Osteocyte (in vitro differentiated cells): ENCODE measurements around the gene SLC35F3. TPM values are rescaled to one million over a fixed set of nuclear protein-coding genes. Genes with fewer than 3 reads are reported as not detected.

Experiments used
- DNase-seq: peaks from one replicate; pipeline ENCODE4 v3.0.0; 2021; ENCODE audit warnings: mixed read lengths; ENCODE audit not compliant: unreplicated experiment; ENCODE audit errors: extremely low spot score
- H3K27ac Mint-ChIP-seq: one replicate; pipeline ENCODE4 v1.8.0; 2021; ENCODE audit warnings: mild to moderate bottlenecking, mixed read lengths; ENCODE audit not compliant: unreplicated experiment
- H3K27me3 Mint-ChIP-seq: one replicate; pipeline ENCODE4 v1.8.0; 2021; ENCODE audit warnings: mixed read lengths; ENCODE audit not compliant: unreplicated experiment
- H3K36me3 Mint-ChIP-seq: one replicate; pipeline ENCODE4 v1.8.0; 2021; ENCODE audit warnings: mixed read lengths; ENCODE audit not compliant: unreplicated experiment
- H3K4me1 Mint-ChIP-seq: one replicate; pipeline ENCODE4 v1.8.0; 2021; ENCODE audit warnings: mixed read lengths; ENCODE audit not compliant: unreplicated experiment
- H3K4me3 Mint-ChIP-seq: one replicate; pipeline ENCODE4 v1.8.0; 2021; ENCODE audit warnings: mild to moderate bottlenecking, moderate library complexity, mixed read lengths; ENCODE audit not compliant: unreplicated experiment
- H3K9me3 Mint-ChIP-seq: one replicate; pipeline ENCODE4 v1.8.0; 2021; ENCODE audit warnings: mixed read lengths; ENCODE audit not compliant: unreplicated experiment
- CTCF ChIP-seq: fragments of 200-600 bp; sonication (generic); IDR thresholded peaks from 2 replicates; pipeline ENCODE4 v1.5.0; 2021; ENCODE audit warnings: antibody characterized with exemption, mild to moderate bottlenecking, moderate library complexity
- total RNA-seq: library from RNA; stranded (reverse); gene quantifications from 2 replicates; pipeline ENCODE4 v1.2.1, GENCODE V29; 2021

The SLC35F3 gene
- total RNA-seq, 1 donor from 2014 or later: not detected

GRCh38 chr1:234230414-234230862 is 326.0 kb downstream of the SLC35F3 start:
- Mint-ChIP-seq H3K4me3 (no peak overlapping the region), H3K27ac (no peak overlapping the region), H3K36me3 (no peaks in the 10 kb centered on the region), H3K9me3 (no peaks in the 10 kb centered on the region), H3K4me1 (no peaks in the 10 kb centered on the region), H3K27me3 (peaks cover 14% of the 10 kb centered on the region)
- DNase-seq: no peak
- no peak for TF ChIP-seq CTCF

GRCh38 chr1:234231061-234231892 is 326.8 kb downstream of the SLC35F3 start:
- Mint-ChIP-seq H3K4me1 (no peaks in the 10 kb centered on the region), H3K4me3 (no peak overlapping the region), H3K36me3 (no peaks in the 10 kb centered on the region), H3K27ac (no peak overlapping the region), H3K27me3 (peaks cover 14% of the 10 kb centered on the region), H3K9me3 (no peaks in the 10 kb centered on the region)
- peak; percentile 84 for DNase-seq
- no peak for TF ChIP-seq CTCF

GRCh38 chr1:234231893-234232276 is 327.4 kb downstream of the SLC35F3 start:
- H3K27ac Mint-ChIP-seq: no peak overlapping the region
- peak; percentile 63 for DNase-seq
- H3K9me3 Mint-ChIP-seq: no peaks in the 10 kb centered on the region
- no peaks in the 10 kb centered on the region for H3K36me3 Mint-ChIP-seq
- H3K4me1 Mint-ChIP-seq: no peaks in the 10 kb centered on the region
- peaks cover 14% of the 10 kb centered on the region for H3K27me3 Mint-ChIP-seq
- H3K4me3 Mint-ChIP-seq: no peak overlapping the region
- no peak for TF ChIP-seq CTCF

- peak; percentile 73 for DNase-seq
- Mint-ChIP-seq H3K4me1 (no peaks in the 10 kb centered on the region), H3K4me3 (no peak overlapping the region), H3K9me3 (no peaks in the 10 kb centered on the region), H3K27me3 (peaks cover 16% of the 10 kb centered on the region), H3K27ac (no peak overlapping the region), H3K36me3 (no peaks in the 10 kb centered on the region)
- no peak for TF ChIP-seq CTCF
Observed at GRCh38 chr1:234234199-234234598, 329.7 kb downstream of the SLC35F3 start.

- Mint-ChIP-seq H3K4me1 (no peaks in the 10 kb centered on the region), H3K4me3 (no peak overlapping the region), H3K27ac (no peak overlapping the region), H3K9me3 (no peaks in the 10 kb centered on the region), H3K27me3 (peaks cover 7% of the 10 kb centered on the region), H3K36me3 (no peaks in the 10 kb centered on the region)
- no peak for TF ChIP-seq CTCF
- DNase-seq: no peak
Observed at GRCh38 chr1:234235434-234235881, 331.0 kb downstream of the SLC35F3 start.
